SK-N-SH treated with all-trans-retinoic acid at 6 μM for 48 hours (cell line): ENCODE results near the gene LINGO1.

ENCODE experiments used
- BACH2 ChIP-seq: fragments of 250-450 bp; sonication (Bioruptor Pico); IDR thresholded peaks from 2 replicates; pipeline ENCODE4 v1.9.0; 2021; ENCODE audit warnings: mild to moderate bottlenecking, borderline replicate concordance
- ISL1 ChIP-seq: fragments of 250-450 bp; sonication (Bioruptor Pico); IDR thresholded peaks from 2 replicates; pipeline ENCODE4 v2.1.2; 2022; ENCODE audit warnings: mild to moderate bottlenecking, moderate library complexity
- OSR1 ChIP-seq: fragments of 250-450 bp; sonication (Bioruptor Pico); IDR thresholded peaks from 2 replicates; pipeline ENCODE4 v1.8.0; 2022; ENCODE audit warnings: moderate library complexity, mild to moderate bottlenecking, inconsistent platforms
- PATZ1 ChIP-seq: fragments of 250-450 bp; sonication (Bioruptor Pico); IDR thresholded peaks from 2 replicates; pipeline ENCODE4 v1.8.0; 2020; ENCODE audit warnings: mild to moderate bottlenecking, moderate library complexity, borderline replicate concordance
- PPARA ChIP-seq: fragments of 250-450 bp; sonication (Bioruptor Pico); IDR thresholded peaks from 2 replicates; pipeline ENCODE4 v1.5.0; 2020; ENCODE audit warnings: mild to moderate bottlenecking, borderline replicate concordance
- RARB ChIP-seq: fragments of 250-450 bp; sonication (Bioruptor Pico); IDR thresholded peaks from 2 replicates; pipeline ENCODE4 v1.8.0; 2021; ENCODE audit warnings: mild to moderate bottlenecking, moderate library complexity
- TOX ChIP-seq: fragments of 250-450 bp; sonication (Bioruptor Pico); IDR thresholded peaks from 2 replicates; pipeline ENCODE4 v1.8.0; 2021; ENCODE audit warnings: mild to moderate bottlenecking, moderate library complexity, borderline replicate concordance
- ZC3H10 ChIP-seq: fragments of 250-450 bp; sonication (Bioruptor Pico); IDR thresholded peaks from 2 replicates; pipeline ENCODE4 v1.5.1; 2021; ENCODE audit warnings: mild to moderate bottlenecking, moderate library complexity
- ZNF70 ChIP-seq: fragments of 450-650 bp; formaldehyde crosslinking; IDR thresholded peaks from 2 replicates; pipeline ENCODE4 v1.5.0; 2020; ENCODE audit warnings: mild to moderate bottlenecking, moderate library complexity
- ZNF8 ChIP-seq: fragments of 450-650 bp; formaldehyde crosslinking; IDR thresholded peaks from 2 replicates; pipeline ENCODE4 v1.5.0; 2020; ENCODE audit warnings: mild to moderate bottlenecking, moderate library complexity

GRCh38 chr15:77578641-77579372, 53.9 kb downstream of the LINGO1 start:
- TF ChIP-seq PPARA (CRISPR knock-in tag) (no peak), ZNF70 (no peak), OSR1 (CRISPR knock-in tag) (no peak), ISL1 (CRISPR knock-in tag) (no peak), PATZ1 (no peak), ZNF8 (CRISPR knock-in tag) (no peak), BACH2 (CRISPR knock-in tag) (no peak), RARB (CRISPR knock-in tag) (no peak), TOX (CRISPR knock-in tag) (no peak), ZC3H10 (no peak)
